Activated T-cell treated with anti-CD3 and anti-CD28 coated beads for 24 hours (primary cell): Measurements from ENCODE around the gene ZCCHC3.

Source experiments
- DNase-seq: peaks from one replicate; pipeline ENCODE4 v3.0.0-alpha.2; 2020; ENCODE audit warnings: low read depth

Gene ZCCHC3

DNA sequence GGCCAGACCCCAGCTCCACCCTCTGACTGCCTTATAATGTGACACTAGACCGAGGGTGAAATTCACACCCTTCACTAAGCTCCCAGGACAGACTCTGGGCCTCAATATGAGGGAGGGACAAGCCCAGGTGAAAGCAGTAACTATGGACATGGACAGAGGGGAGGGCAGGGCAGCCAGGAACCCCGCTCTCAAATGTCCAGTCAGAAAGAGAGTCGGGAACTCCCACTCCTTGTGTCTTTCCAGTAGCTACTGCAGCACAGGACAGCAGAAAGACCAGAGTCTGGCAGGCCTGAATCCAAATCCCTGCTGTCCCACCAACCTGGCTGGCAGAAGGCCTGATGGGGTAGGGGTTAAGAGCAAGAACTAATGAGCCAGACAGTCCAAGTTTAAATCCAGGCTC, 13.2 kb upstream of the ZCCHC3 start:
- DNase-seq = no peak

DNA sequence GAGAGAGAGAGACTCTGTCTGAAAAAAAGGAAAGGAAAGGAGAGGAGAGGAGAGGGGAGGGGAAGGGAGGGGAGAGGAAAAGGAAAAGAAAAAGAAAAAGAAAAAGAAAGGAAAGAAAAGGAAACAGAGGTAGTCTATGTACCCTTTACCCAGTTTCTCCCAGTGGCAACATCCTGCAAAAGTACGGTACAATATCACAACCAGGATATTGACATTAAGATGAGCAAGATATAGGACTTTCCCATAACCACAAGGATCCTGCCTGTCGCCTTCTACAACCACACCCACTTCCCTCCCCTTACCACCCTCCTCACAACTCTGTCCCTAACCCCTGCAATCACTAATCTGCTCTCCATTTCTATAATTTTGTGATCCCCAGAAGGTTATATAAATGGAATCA, 10.9 kb upstream of the ZCCHC3 start:
- DNase-seq = no peak

DNA sequence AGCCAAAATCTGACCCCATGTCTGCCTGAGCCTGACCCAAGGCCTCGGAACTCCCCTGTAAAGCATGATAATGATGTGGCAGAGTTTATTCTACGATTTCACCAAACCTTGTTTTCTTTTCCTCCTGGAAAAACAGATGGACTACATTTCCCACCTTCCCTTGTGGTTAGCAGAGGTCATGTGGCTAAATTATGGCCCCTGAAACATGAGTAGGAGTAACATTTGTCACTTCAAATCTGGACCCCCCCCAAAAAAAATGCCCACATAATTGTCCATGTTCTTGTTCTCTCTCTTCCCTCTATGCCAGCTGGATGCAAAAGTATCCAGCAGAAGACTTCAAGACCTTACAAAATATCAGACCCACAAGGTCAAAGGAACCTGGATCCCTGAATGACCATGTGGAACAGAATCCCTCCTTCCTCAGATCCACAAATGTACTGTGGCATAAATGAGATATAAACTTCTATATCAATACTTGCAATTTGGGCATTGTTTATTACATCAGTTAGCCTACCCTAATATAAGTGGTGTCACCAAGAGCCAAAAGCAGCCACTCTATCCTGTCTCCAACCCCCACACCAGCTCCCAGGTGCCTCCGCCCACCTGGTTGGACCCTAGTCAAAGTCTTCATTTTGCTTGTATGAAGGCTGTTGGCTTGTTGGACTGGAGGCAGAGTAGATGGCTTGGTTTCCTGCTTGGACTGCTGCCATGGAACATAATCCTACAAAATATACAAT, 8.2 kb upstream of the ZCCHC3 start:
- no peak for DNase-seq

DNA sequence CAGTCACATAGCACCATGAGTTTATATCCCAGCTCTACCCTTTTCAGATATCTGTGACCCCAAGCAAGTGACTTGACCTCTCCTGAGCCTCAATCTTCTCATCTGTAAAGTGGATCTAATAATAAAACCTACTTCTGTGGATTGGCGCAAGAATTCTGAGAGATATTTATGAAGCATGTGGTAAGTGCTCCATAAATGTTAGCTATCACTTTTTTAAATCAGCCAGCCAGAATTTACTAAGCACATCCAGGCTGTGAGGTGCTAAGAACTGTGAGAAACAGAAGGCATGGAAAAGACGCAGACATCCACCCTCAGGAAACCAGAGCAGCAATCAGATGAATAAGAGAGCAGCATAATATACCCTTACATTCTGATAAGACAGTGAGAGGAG, 7.7 kb upstream of the ZCCHC3 start:
- DNase-seq = no peak

DNA sequence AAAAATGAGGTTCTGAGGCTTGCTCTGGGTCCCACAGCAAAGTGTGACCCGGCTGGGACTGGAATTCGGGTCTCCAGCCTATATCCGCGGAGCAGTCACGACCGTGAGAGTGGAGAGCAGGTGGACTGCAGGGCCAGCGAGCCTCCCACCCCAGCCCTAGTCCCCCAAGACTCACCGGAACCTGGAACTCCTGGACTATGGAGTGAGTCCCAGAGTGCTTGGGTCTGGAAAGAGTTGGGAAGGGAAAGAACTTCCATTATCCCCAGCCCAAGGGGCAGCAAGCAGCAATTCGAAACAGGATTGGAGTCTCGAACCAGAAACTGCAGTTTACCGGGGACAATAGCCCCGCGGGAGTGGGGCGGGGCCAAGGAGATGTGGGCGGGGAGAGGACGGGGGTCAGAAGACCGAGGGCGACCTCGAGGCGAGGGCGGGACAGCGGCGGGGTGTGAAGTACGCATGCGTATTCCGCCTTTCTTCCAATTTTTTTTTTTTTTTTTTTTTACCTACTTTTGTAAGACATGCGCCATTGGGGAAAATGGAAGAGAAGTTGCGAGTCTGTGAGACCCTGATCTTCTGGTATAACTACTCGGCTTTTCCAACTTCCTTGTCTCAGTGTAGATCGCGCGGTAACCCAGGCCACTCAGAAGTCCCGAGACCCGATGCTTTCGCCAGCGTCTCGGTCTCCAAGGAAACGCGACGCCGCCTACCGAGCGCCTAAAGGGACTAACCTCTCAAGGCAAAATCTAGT, 7.1 kb upstream of the ZCCHC3 start, which contains the start of gene C20orf96:
Gene C20orf96 (minus strand): TSS at position 667 of the 748 bp plus-strand sequence. CDS start 140 bp downstream, at position 527.
- peak; percentile 83 for DNase-seq

DNA sequence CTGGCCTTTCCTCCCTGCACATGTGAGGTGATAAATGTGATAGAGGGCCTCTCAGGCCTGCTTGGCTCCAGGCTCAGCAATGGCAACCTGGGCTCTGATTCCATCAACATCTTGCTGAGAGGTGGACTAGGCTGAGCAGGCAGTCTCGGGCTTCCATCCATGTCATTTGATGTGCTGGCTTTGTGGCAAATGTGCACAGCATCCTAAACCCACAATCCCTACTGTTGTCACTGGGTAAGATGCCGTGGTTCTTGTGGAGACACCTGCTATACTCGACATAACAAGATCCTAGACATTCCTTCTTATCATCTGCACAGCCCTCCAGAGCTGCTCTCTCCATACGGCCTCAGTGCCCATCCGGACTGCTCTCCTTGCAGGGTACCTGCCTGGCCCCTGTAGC, 2.8 kb upstream of the ZCCHC3 start:
- no peak for DNase-seq

DNA sequence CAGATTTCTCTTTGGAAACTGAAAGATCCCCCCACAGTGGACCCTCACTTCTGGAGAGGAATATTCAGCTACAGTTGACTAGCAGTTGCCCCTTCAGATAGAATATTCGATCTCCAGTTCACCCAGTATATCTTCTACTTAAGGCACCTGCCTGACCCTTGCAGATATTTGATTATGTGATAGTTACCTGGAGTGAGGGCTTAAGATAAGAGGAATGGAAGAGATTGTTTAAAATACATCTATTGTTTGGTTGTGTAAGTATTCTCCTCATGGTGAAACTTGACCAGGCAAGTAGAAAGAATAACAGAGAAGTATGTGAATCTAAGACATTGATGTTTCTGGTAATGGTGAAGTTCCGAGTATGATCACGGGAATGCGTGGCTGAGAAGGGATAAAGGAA, 1.6 kb upstream of the ZCCHC3 start:
- DNase-seq = no peak

DNA sequence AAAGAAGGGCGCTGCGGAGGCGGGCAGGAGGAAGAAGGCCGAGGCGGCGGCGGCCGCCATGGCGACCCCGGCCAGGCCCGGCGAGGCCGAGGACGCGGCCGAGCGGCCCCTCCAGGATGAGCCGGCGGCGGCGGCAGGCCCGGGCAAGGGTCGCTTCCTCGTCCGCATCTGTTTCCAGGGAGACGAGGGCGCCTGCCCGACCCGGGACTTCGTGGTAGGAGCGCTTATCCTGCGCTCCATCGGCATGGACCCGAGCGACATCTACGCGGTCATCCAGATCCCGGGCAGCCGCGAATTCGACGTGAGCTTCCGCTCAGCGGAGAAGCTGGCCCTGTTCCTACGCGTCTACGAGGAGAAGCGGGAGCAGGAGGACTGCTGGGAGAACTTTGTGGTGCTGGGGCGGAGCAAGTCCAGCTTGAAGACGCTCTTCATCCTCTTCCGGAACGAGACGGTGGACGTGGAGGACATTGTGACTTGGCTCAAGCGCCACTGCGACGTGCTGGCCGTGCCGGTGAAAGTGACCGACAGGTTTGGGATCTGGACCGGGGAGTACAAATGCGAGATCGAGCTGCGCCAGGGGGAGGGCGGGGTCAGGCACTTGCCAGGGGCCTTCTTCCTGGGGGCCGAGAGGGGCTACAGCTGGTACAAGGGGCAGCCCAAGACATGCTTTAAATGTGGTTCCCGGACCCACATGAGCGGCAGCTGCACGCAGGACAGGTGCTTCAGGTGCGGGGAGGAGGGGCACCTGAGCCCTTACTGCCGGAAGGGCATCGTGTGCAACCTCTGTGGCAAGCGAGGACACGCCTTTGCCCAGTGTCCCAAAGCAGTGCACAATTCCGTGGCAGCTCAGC, 780 bp downstream of the ZCCHC3 start:
- peak; percentile 23 for DNase-seq

DNA sequence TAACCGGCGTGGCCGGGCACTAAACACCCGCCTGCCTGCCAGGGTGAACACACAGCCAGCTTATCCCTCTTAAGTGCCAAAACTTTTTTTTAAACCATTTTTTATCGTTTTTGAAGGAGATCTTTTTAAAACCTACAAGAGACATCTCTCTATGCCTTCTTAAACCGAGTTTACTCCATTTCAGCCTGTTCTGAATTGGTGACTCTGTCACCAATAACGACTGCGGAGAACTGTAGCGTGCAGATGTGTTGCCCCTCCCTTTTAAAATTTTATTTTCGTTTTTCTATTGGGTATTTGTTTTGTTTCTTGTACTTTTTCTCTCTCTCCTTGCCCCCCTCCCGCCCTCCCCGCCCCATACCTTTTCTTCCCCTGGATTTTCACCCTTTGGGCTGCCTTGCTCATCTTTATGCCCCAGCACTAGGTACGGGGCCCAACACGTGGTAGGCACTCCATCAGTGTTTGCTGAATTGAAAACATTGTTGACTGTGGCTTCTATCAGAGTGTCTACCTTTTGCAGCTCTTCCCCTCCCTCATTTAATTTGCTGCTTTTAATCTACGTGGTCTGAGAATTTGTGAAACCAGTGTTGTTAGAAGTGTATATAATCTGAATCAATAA, 1.5 kb downstream of the ZCCHC3 start:
- DNase-seq = no peak

DNA sequence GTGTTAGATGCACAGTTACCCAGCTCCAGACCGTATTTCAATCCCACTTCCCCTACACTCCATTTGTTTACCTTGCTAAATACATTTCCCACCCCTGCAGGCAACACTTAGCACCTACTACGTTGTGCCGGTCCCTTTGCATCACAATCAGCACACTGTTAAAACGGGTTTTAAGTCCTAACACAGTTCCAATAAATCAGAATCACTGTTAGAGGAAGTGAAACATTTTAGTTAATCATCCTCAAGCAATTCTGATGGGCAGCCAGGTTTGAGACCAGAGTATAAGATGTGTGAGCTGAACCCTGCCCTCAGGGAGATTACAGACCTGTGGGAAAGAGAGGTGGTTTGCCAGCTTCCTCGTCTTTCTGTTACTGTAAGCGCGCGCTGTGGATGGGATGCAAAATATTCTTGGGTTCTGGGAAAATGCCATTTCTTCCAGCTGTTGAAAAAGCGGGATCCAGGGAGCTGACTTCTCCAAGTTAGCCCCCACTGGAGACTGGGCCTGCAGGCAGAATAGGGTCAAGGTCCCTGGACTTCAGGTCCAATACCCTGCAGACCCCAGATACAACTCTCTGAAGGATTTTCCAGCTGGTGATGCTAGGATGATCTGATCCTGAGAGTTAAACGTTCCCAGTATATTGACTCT, 3.1 kb downstream of the ZCCHC3 start:
- DNase-seq = no peak

DNA sequence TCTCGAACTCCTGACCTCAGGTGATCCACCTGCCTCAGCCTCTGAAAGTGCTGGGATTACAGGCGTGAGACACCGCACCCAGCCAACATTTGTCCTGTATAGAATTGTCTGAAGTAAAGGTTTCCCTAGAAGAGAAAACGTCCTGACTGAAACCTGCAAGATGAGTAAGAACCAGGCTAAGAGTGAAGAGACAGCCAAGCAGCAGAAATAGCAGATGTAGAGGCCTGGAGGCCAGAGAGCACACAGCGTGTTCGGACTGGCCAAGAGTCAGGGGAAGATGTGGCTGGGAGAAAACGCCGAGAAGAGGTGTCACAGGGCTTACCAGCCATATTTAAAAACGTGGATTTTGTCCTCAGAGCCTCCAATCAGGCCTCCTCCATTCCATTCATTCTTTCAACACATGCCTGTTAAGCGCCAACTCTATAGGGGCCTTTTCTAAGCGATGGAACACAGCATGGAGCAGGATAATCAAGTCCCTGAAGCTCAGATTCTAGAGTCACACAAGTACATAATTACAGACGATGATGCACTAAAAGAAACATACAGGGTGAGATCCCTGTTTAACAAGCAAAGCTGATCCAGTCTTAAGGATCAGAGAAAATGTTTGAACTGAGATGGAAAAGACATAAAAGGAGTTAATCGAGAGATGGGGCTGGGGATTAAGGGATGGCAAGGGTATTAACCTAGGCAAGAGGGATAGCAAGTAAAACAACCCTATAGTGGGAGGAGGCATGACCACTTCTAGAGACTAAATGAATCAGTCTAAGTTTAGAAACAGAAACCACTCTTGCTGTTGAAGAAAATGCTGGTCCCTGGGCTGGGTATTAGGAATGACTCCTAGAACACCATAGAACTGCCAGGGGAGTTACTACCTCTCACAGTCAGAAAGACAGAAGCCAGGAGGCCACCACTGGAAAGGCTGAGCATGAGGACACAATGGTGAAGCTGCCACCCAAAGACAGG, 4.8 kb downstream of the ZCCHC3 start:
- DNase-seq = no peak

DNA sequence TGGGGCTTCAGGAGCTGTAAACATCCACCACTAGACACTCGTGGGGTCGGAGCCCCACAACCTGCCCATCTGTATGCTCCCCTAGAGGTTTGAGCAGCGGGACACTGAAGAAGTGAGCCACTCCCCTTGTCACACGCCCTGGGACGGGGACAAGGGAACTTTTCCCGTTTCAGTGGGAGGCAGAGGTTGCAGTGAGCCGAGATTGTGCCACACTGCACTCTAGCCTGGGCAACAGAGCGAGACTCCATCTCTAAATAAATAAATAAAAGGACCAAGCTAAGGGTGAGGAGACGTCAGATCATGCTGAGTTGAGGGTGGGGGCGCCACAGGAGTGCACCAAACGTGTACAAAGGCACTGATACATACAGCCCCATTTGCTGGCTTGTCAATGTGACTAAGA, 8.4 kb downstream of the ZCCHC3 start:
- DNase-seq = no peak

DNA sequence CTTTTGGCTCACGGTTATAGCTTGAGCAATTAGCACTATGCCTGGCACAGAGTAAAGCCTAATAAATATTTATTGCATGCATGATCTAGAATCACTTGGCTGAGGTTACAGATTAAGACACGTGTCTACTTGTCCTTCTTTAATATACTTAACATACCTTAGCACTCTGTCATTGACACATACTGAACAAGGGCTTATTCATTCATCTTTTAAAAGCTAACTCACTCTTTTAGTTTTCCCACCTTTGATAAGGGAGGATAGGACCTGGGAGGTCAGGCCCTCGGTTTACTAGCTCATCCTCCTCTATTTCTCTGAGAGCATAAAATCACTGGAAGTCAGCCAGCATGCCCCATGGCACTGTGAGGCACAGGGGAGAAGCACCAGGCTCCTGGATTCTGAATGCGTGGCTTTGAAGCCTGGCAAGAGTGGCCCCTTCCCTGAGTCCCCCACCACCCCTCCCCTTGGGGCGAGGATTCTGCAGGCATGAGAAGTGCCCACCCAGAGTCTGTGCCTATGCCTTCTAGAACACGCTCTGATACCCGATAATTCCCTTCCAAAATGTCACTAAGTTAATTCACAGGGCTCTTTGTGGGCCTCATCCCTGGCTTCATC, 11.2 kb downstream of the ZCCHC3 start:
- DNase-seq = no peak

DNA sequence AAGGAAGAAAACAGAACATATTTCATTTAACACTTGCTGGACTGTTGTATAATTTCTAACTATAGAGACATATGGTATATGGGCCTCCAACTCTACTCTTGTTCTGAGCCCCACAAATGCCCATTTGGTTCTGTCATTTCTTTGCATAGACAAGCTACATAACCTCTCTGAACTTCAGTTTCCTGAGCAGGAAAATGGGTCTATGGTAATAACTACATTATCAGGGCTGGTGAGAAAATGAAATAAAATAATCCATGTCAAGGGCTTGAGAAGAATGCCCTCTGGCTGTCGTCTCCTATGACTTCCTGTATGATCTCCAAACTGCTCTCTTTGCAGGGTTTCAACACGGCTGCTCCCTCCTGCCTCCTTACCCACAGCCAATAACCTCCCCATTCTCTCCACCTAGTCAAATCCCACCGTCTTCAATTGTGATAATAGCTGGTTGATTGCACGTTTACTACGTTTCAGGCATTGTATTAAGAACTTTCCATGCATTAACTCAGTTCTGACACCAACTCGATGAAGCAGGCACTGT, 12.0 kb downstream of the ZCCHC3 start:
- no peak for DNase-seq

DNA sequence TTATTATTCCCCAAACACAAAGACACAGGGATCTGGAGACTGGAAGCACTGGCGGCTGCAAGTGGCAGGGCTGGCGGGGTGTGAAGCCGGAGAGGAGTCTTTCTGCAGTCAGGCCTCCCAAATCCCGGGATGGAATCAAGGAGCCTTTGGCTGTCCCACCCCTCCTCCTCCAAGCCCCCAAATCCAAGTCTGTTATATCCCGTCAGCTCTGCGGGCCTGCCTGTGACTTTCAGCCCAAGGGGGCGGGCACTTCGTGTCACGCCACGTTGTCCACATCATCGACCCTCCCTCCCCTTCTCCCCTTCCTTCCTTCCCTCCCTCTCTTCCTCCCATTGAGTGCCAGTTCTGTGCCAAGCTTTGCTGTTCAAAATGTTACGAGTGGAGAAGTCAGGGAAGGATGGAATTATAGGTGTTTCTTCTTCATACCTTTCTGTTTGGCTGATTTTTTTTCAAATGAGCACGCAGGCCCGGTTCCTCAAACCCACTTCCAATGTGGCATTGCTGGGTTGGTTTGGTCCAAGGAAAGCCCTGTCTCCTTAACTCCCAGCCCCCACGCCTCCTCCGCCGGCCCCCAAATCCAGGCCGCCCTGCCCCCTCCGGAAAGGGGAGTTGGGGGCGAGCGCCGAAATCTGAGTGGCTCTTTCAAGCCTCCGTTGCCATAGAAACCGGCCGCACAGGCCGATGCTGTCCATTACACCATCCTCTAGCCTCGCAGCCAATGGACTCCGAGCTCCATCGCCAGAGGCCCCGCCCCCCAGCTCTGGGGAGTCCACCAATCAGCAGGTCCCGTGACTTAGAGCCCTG, 12.7 kb downstream of the ZCCHC3 start:
- peak; percentile 76 for DNase-seq

DNA sequence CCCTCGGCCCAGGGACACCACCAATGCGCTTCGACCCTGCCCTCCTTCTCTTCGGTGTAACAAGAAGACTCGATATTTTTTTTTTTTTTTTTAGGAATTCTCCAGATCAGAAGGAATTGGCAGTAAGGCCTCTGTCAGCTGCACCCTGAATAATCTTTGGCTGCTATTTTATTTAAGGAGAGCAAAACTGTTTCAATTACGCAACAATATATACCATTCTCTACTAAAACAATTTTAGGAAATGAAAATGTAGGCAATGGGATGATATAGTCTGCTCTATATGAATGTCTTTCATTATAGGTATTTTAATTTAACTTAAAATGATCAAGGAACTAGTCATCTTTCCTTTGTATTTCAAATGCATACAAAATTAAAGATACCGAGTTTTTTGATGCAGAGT, 13.3 kb downstream of the ZCCHC3 start:
- no peak for DNase-seq

DNA sequence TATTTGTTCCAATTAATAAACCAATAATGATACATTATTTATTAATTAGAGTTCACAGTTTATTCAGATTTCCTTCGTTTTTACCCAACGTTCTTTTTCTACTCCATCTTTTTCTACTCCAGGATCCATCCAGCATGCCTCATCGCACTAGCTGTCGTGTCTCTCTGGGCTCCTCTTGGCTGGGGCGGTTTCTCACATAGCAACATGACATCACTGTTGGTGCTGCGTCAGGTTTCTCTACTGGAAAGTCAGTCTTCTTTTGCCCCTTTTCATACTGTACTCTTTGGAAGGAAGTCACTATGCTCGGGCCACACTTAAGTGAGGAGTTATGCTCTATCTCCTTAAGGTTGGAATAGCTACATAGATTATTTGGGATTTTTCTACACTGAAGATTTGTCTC, 14.2 kb downstream of the ZCCHC3 start:
- no peak for DNase-seq

DNA sequence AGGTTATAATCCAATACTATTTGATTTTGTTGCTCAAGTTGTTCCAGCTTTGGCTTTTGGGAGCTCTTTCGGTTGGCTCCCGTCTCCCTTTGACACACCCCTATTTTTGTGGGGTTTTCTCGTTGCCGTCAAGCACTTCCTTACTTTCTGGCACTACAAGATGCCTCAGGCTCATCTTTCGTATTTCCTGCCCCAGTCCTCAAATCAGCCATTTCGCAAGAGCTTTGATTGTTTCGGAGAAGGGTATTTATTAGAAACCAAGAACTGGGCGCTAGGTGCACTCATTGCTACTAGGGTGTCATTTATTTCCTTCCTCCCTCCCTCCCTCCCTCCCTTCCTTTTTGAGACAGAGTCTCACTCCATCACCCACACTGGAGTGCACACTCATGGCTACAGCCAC, 14.7 kb downstream of the ZCCHC3 start:
- DNase-seq = no peak

DNA sequence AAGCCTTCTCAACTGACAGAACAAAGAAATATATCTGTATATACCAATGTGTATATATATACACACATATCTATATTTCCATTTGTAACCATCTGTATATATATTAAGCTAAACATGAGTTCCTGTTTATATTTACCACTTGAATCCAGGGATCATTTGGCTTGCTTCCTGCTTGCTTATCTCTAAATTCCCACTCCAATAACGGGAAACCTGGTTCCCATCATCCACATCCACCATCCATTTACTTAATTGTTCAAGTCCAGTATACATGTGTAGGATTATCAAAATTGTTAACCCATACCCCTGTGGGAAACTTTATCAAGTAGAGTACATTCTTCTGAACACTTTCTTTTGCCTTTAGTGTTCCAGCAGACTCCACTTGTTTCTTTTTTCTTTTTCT, 15.5 kb downstream of the ZCCHC3 start:
- DNase-seq = no peak
